Measurements from ENCODE around the gene GJB5.
"Not testable (repeated sequence)": the region's sequence is repeated elsewhere in the genome, so short reads cannot be mapped to it uniquely, and the experiment has no call there.

Gene GJB5

GRCh38 chr1:34713443-34713842, 41.4 kb upstream of the GJB5 start:
- TF ChIP-seq CTCF (IDR thresholded peaks at IDR 0.05; ENCODE audit: low read depth, low read length), result no peak
- H3K4me3 ChIP-seq (ENCODE audit: low read depth, low read length), result no peak overlapping the region

- TF ChIP-seq CTCF (IDR thresholded peaks at IDR 0.05; ENCODE audit: low read depth, low read length), result no peak
- no peak overlapping the region for H3K4me3 ChIP-seq (ENCODE audit: low read depth, low read length)
Measured at GRCh38 chr1:34714386-34714785, 40.5 kb upstream of the GJB5 start.

- H3K4me3 ChIP-seq (ENCODE audit: low read depth, low read length), result no peak overlapping the region
- no peak for TF ChIP-seq CTCF (IDR thresholded peaks at IDR 0.05; ENCODE audit: low read depth, low read length)
Measured at GRCh38 chr1:34715139-34715538, 39.7 kb upstream of the GJB5 start.

- no peak for TF ChIP-seq CTCF (IDR thresholded peaks at IDR 0.05; ENCODE audit: low read depth, low read length)
- H3K4me3 ChIP-seq (ENCODE audit: low read depth, low read length), result no peak overlapping the region
Measured at GRCh38 chr1:34721241-34721640, 33.6 kb upstream of the GJB5 start.

GRCh38 chr1:34721646-34722355, 33.0 kb upstream of the GJB5 start:
- TF ChIP-seq CTCF (IDR thresholded peaks at IDR 0.05; ENCODE audit: low read depth, low read length), result no peak
- H3K4me3 ChIP-seq (ENCODE audit: low read depth, low read length), result no peak overlapping the region

GRCh38 chr1:34726861-34727260, 28.0 kb upstream of the GJB5 start:
- TF ChIP-seq CTCF (IDR thresholded peaks at IDR 0.05; ENCODE audit: low read depth, low read length), result no peak
- no peak overlapping the region for H3K4me3 ChIP-seq (ENCODE audit: low read depth, low read length)

GRCh38 chr1:34730485-34730884, 24.4 kb upstream of the GJB5 start:
- H3K4me3 ChIP-seq (ENCODE audit: low read depth, low read length), result no peak overlapping the region
- TF ChIP-seq CTCF (IDR thresholded peaks at IDR 0.05; ENCODE audit: low read depth, low read length), result no peak

- not testable (repeated sequence) for H3K4me3 ChIP-seq (ENCODE audit: low read depth, low read length)
Measured at GRCh38 chr1:34732831-34733230, 22.0 kb upstream of the GJB5 start.
